GM12801 (cell line): ENCODE data around the gene NTRK2.

ENCODE experiments used
- TF ChIP-seq, protein P1 (sequence below): IDR thresholded peaks from one replicate; pipeline ENCODE4 v1.5.1; 2011; ENCODE audit warnings: control low read depth; ENCODE audit not compliant: insufficient read length; ENCODE audit errors: extremely low read depth

NTRK2 gene

DNA sequence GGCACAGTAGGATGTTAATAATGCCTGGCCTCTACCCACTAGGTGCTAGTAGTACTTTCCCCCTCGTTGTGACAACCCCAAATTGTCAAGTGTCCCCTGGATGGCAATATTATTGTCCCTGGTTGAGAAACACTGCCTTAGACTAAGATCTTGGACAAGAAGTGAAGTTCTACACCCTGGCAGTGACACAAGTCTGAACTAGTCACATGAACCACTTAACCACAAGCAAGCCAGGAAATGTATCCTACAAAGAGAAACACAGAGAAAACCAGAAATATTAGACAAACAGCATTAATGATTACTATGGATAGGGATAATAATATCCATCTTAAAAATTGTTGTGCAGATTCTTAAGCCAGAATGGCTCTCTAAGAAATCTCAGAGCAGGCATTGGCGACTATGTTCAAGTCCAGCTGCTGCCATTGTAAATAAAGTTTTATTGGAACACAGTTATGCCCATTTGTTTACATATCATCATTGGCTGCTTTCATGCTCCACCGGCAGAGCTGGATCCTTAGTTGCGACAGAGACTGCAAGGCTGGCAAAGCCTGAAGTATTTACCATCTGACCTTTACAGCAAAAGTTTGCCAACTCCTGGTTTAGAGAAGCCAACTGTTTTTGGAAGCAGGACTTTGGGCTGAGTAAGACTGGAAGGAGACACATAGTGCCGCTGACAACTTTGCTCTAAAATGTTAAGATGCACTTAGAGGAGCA lies 80.8 kb downstream of the NTRK2 start:
- TF ChIP-seq, protein P1, sequence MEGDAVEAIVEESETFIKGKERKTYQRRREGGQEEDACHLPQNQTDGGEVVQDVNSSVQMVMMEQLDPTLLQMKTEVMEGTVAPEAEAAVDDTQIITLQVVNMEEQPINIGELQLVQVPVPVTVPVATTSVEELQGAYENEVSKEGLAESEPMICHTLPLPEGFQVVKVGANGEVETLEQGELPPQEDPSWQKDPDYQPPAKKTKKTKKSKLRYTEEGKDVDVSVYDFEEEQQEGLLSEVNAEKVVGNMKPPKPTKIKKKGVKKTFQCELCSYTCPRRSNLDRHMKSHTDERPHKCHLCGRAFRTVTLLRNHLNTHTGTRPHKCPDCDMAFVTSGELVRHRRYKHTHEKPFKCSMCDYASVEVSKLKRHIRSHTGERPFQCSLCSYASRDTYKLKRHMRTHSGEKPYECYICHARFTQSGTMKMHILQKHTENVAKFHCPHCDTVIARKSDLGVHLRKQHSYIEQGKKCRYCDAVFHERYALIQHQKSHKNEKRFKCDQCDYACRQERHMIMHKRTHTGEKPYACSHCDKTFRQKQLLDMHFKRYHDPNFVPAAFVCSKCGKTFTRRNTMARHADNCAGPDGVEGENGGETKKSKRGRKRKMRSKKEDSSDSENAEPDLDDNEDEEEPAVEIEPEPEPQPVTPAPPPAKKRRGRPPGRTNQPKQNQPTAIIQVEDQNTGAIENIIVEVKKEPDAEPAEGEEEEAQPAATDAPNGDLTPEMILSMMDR: no peak

GRCh38 chr9:84751921-84752320 lies 82.4 kb downstream of the NTRK2 start:
- TF ChIP-seq, protein P1: no peak

GRCh38 chr9:84754461-84754860 lies 84.9 kb downstream of the NTRK2 start:
- TF ChIP-seq, protein P1: no peak

GRCh38 chr9:84754881-84755280 lies 85.4 kb downstream of the NTRK2 start:
- TF ChIP-seq, protein P1: no peak

DNA sequence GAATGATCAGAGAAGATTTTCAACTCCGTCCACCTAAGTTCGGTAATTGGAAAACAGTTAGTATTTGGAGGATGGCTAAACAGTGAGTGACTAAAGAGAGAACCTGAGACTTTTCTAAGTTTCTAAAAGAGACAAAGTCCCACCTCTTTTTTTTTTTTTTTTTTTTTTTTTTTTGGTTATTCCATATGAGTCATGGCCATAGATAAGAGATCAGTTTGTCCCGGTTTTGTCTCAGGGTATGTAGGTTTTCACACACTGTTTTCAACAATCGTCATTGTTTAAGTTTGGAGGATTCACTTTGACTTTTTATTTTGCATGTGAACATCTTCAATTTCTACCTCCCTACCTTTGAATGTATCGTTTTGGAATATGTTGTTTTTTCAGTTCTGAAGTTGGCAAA lies 85.9 kb downstream of the NTRK2 start:
- TF ChIP-seq, protein P1: no peak

- TF ChIP-seq, protein P1: no peak
These were observed 86.6 kb downstream of the NTRK2 start for GRCh38 chr9:84756171-84756570.

DNA sequence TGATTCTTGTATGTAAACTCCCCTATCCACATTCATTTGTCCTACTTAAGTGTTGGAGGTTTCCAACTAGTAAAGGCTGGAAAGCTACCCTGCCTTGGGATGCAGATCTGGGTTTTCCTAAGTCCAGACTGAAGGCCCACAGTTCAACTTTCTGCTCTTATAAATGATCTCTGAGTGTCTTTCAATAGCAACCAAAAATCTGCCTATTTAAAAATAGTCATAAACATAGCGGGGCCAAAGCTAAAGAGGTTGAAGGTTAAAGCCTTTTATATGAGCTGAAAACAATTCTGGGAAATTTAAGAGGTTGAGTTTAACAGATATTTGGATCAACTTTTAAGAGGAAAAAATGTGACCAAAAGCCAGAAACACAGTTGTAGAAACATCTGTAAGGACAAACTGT lies 87.2 kb downstream of the NTRK2 start:
- TF ChIP-seq, protein P1: no peak
